ENCODE results near the gene DOK3. TPM values are rescaled to one million over a fixed set of nuclear protein-coding genes. Genes with fewer than 3 reads are reported as not detected.
A peak's percentile ranks its signal among the peaks of the same experiment; 100 is the strongest.

Gene DOK3
- total and polyA plus RNA-seq, 10 of the 15 experiments (the other 5 are each of a cell fraction or from before 2014, with no cell fraction given): 6.6 to 107 (median 52.1) TPM

GRCh38 chr5:177455036-177455660, 54.5 kb downstream of the DOK3 start (continued):
- no peak for TF ChIP-seq ATF2 (IDR thresholded peaks at IDR 0.05; ENCODE audit: low read length)
- TF ChIP-seq NFIC (IDR thresholded peaks at IDR 0.05; ENCODE audit: low read depth, low read length): no peak
- TF ChIP-seq GABPA (IDR thresholded peaks at IDR 0.05; ENCODE audit: low read depth): no peak
- no peak for TF ChIP-seq KAT2A (conservative IDR thresholded peaks at IDR 0.05; ENCODE audit: control insufficient read depth, low read depth, low read length)
- no peak for TF ChIP-seq CEBPB (IDR thresholded peaks at IDR 0.05; ENCODE audit: borderline replicate concordance in 1 of 2, low read depth in 2 of 2, low read length in 2 of 2)
- TF ChIP-seq BMI1 (IDR thresholded peaks at IDR 0.05; ENCODE audit: borderline replicate concordance): no peak
- no peak for TF ChIP-seq ZBTB33 (IDR thresholded peaks at IDR 0.05)
- no peak for TF ChIP-seq CUX1 (IDR thresholded peaks at IDR 0.05; ENCODE audit: insufficient replicate concordance, low read depth, low read length)
- no peak for TF ChIP-seq STAT1 (conservative IDR thresholded peaks at IDR 0.05)
- TF ChIP-seq RFX5 (IDR thresholded peaks at IDR 0.05; ENCODE audit: low read depth, low read length): no peak
- TF ChIP-seq BCLAF1 (IDR thresholded peaks at IDR 0.05): peak; percentile 74
- TF ChIP-seq IRF4 (IDR thresholded peaks at IDR 0.05; ENCODE audit: low read depth, low read length): no peak
- no peak for TF ChIP-seq MYB (IDR thresholded peaks at IDR 0.05; ENCODE audit: borderline replicate concordance, low read depth, low read length)
- 0 out of 2 replicates have a peak, but pooled peaks have one; percentile 31 for TF ChIP-seq HDGF (IDR thresholded peaks at IDR 0.05)
- 0 out of 2 replicates have a peak, but pooled peaks have one; percentile 19 for TF ChIP-seq MAX (IDR thresholded peaks at IDR 0.05; ENCODE audit: low read depth, low read length)

All from GM12878 (cell line).